GM12878 (cell line): ENCODE measurements around the gene TMEM50B. TPM values are rescaled to one million over a fixed set of nuclear protein-coding genes. Genes with fewer than 3 reads are reported as not detected.

Experiments used
- BHLHE40 ChIP-seq, 2 experiments: fragments of 450-650 bp in 1 of 2; IDR thresholded peaks; 2 replicates each; pipeline ENCODE4 v1.6.1; 2011 to 2017; ENCODE audit warnings: low read depth in 2 of 2, borderline replicate concordance in 1 of 2, improper control_type of control experiment in 1 of 2, low read length in 1 of 2, mild to moderate bottlenecking in 1 of 2
- ESRRA ChIP-seq: IDR thresholded peaks from 2 replicates; pipeline ENCODE4 v1.6.1; 2012; ENCODE audit warnings: mild to moderate bottlenecking, low read length, improper control_type of control experiment
- GATAD2B ChIP-seq: fragments of 450-650 bp; conservative IDR thresholded peaks from 2 replicates; pipeline ENCODE4 v1.6.1; 2017; ENCODE audit warnings: low read depth, mild to moderate bottlenecking, moderate library complexity
- POLR2AphosphoS5 ChIP-seq: IDR thresholded peaks from 2 replicates; pipeline ENCODE4 v1.6.1; 2011; ENCODE audit warnings: mild to moderate bottlenecking, low read length, inconsistent platforms
- PRDM15 ChIP-seq: fragments of 450-650 bp; formaldehyde crosslinking; IDR thresholded peaks from 2 replicates; pipeline ENCODE4 v1.4.0; 2020; ENCODE audit warnings: mild to moderate bottlenecking, moderate library complexity
- ZBED1 ChIP-seq: IDR thresholded peaks from 2 replicates; pipeline ENCODE4 v1.6.1; 2016; ENCODE audit warnings: borderline replicate concordance
- ZBTB4 ChIP-seq: fragments of 450-650 bp; formaldehyde crosslinking; IDR thresholded peaks from 2 replicates; pipeline ENCODE4 v1.4.0; 2022; ENCODE audit warnings: mild to moderate bottlenecking, moderate library complexity
- ZNF207 ChIP-seq: fragments of 450-650 bp; IDR thresholded peaks from 2 replicates; pipeline ENCODE4 v1.6.1; 2014; ENCODE audit warnings: antibody characterized with exemption, mild to moderate bottlenecking, borderline replicate concordance
- ZNF384 ChIP-seq: IDR thresholded peaks from 2 replicates; pipeline ENCODE4 v1.6.1; 2012; ENCODE audit warnings: low read depth, mild to moderate bottlenecking, low read length, improper control_type of control experiment, borderline replicate concordance
- polyA plus RNA-seq, 11 experiments: library from polyadenylated mRNA; depleted of rRNA in 4 of 11; unstranded in 6 of 11; stranded (reverse) in 5 of 11; fragments of >200 nt; fragmentation: Nextera tagmentation in 4 of 11; fragmentation: Illumina TruSeq in 1 of 11; extraction: Ambion mirVana in 4 of 11; extraction: Trizol in 1 of 11; gene quantifications; 1 replicate in 1 of 11; 2 replicates in 10 of 11; pipeline versions ENCODE4 v1.2.1 to v1.2.3, GENCODE V29; 2011 to 2016; ENCODE audit warnings: inconsistent platforms in 2 of 11, missing spikeins in 2 of 11, low read depth in 1 of 11
- total RNA-seq, 4 experiments: library from RNA; depleted of rRNA in 3 of 4; stranded (reverse); fragments of >200 nt in 3 of 4; fragmentation: Illumina TruSeq in 1 of 4; extraction: Trizol in 1 of 4; gene quantifications; 2 replicates each; pipeline versions ENCODE4 v1.2.1 to v1.2.3, GENCODE V29; 2013 to 2021

Gene TMEM50B
- total and polyA plus RNA-seq, 10 of the 15 experiments (the other 5 are each of a cell fraction or from before 2014, with no cell fraction given) = 12.1 to 42.1 (median 18.2) TPM

GRCh38 chr21:33522297-33522952, 42.7 kb upstream of the TMEM50B start (continued):
- TF ChIP-seq ESRRA (no peak), POLR2AphosphoS5 (no peak), GATAD2B (no peak), ZBTB4 (CRISPR knock-in tag) (no peak), BHLHE40 (IDR thresholded peaks at IDR 0.05; ENCODE audit: borderline replicate concordance in 1 of 2, low read depth in 2 of 2, low read length in 1 of 2) (no peak), ZNF384 (no peak), PRDM15 (no peak), ZBED1 (no peak), ZNF207 (no peak)
